ENCODE measurements around the gene LONP1. TPM values are rescaled to one million over a fixed set of nuclear protein-coding genes. Genes with fewer than 3 reads are reported as not detected.
A peak's percentile ranks its signal among the peaks of the same experiment; 100 is the strongest.

The LONP1 gene
- total RNA-seq, 1 experiment from 2014 or later = 180 TPM

DNA sequence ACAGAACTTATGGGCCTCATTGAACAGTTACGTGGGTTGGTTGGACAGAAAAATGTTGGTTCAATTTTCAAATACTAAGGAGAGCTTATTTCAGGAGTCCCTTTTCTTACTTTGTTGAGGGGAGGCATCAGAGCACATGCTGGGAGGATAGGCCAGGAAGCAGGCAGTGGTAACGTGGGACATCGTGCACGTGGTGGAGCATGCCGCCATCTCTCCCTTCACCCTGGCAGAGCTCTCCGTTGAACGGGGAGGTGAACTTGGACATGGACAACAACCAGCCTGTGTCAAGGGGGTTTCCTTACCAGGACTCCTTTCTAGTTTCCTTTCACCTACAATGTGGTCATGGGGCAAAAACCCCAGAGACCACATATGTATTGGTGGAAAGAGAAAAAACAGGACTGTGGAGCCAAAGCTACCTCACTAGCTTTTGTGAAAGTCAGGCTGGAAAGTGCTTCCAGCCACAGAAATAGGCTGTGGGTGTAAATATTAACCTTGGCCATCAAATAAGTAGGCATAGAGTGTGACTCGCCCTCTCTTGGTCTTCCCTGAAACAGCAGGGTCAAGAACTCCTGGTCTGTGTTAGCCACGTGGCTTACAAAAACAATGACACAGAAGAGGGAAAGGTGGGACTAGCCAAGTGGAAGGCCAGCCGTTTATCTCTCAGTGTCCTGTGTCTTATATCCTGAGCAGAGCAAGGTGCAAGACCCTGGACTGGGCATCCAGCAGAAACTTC lies 54.0 kb downstream of the LONP1 start:
- ChIA-PET POLR2A (no interaction called here), RAD21 (ENCODE audit: low non-redundant PET in 1 of 2, low total read pairs in 2 of 2, uncharacterized antibody in 2 of 2, unreplicated experiment in 2 of 2) (no interaction called here), CTCF (no interaction called here)
- peak; percentile 80 for ATAC-seq
- H3K9me2 ChIP-seq (ENCODE audit: insufficient read depth) = no peaks in the 10 kb centered on the region
- no peak for DNase-seq (ENCODE audit: low read depth, low spot score)
- H3K27ac ChIP-seq (ENCODE audit: low read depth, low read length) = no peak overlapping the region
- H3K4me3 ChIP-seq (replicated peaks in 1 of 2; ENCODE audit: low read depth in 1 of 2, low read length in 2 of 2) = no peak overlapping the region
- no peak overlapping the region for H2AFZ ChIP-seq (ENCODE audit: low read depth, low read length, poor library complexity, severe bottlenecking)
- TF ChIP-seq CEBPB (IDR thresholded peaks at IDR 0.05; ENCODE audit: low read depth) = no peak
- TF ChIP-seq RAD21 (IDR thresholded peaks at IDR 0.05; ENCODE audit: low read depth) = 0 out of 2 replicates have a peak, but pooled peaks have one; percentile 3
- TF ChIP-seq, protein P1, sequence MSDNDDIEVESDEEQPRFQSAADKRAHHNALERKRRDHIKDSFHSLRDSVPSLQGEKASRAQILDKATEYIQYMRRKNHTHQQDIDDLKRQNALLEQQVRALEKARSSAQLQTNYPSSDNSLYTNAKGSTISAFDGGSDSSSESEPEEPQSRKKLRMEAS (IDR thresholded peaks at IDR 0.05) = peak; percentile 53
- TF ChIP-seq CTCF (IDR thresholded peaks at IDR 0.05 in 2 of 3, conservative IDR thresholded peaks at IDR 0.05 in 1 of 3; ENCODE audit: borderline replicate concordance in 1 of 3, insufficient read depth in 1 of 3, low read depth in 2 of 3, low read length in 2 of 3) = peak in 2 of 3 experiments; percentile 9 to 17; a peak in 1 of 6 replicates
- no peaks in the 10 kb centered on the region; a peak in 2 of 4 replicates for H3K4me1 ChIP-seq (ENCODE audit: control insufficient read depth in 1 of 2, insufficient read depth in 2 of 2, low read length in 2 of 2)
- H3K9ac ChIP-seq (ENCODE audit: low read length) = no peak overlapping the region
- H3K9me3 ChIP-seq (ENCODE audit: control insufficient read depth in 1 of 2, insufficient read depth in 1 of 2, low read depth in 1 of 2, low read length in 2 of 2) = no peaks in the 10 kb centered on the region
- H4K20me1 ChIP-seq (ENCODE audit: insufficient read depth) = no peaks in the 10 kb centered on the region
- peaks cover 10% of the 10 kb centered on the region; the same call in 1 of the 2 replicates for H3K79me2 ChIP-seq (ENCODE audit: insufficient read depth, low read length)
- H3K4me2 ChIP-seq (ENCODE audit: low read length) = no peak overlapping the region
- no peaks in the 10 kb centered on the region for H3K27me3 ChIP-seq (ENCODE audit: insufficient read depth, low read length)
- BruUV-seq (replicated peaks) = no TSS peak
- H3K36me3 ChIP-seq (ENCODE audit: control insufficient read depth in 1 of 2, insufficient read depth in 2 of 2, low read length in 2 of 2) = peaks cover 44 to 66% of the 10 kb centered on the region in 2 experiments; a peak in 3 of 4 replicates
- intact Hi-C loops (cut with micrococcal nuclease) = no loop called here

GRCh38 chr19:5664515-5664914 lies 55.4 kb downstream of the LONP1 start:
- POLR2A ChIA-PET = no interaction called here

More at GRCh38 chr19:5664515-5664914, 55.4 kb downstream of the LONP1 start:
- H3K79me2 ChIP-seq (ENCODE audit: insufficient read depth, low read length) = peaks cover 22% of the 10 kb centered on the region
- H4K20me1 ChIP-seq (ENCODE audit: insufficient read depth) = no peaks in the 10 kb centered on the region
- no peaks in the 10 kb centered on the region for H3K9me3 ChIP-seq (ENCODE audit: control insufficient read depth in 1 of 2, insufficient read depth in 1 of 2, low read depth in 1 of 2, low read length in 2 of 2)
- no peaks in the 10 kb centered on the region for H3K9me2 ChIP-seq (ENCODE audit: insufficient read depth)
- BruUV-seq (replicated peaks) = no TSS peak
- ATAC-seq (no peak), DNase-seq (ENCODE audit: low read depth, low spot score) (no peak)
- no peaks in the 10 kb centered on the region for H3K27me3 ChIP-seq (ENCODE audit: insufficient read depth, low read length)
- H2AFZ ChIP-seq (ENCODE audit: low read depth, low read length, poor library complexity, severe bottlenecking) = no peak overlapping the region
- RAD21 ChIA-PET (ENCODE audit: low non-redundant PET in 1 of 2, low total read pairs in 2 of 2, uncharacterized antibody in 2 of 2, unreplicated experiment in 2 of 2) = no interaction called here
- H3K27ac ChIP-seq (ENCODE audit: low read depth, low read length) = no peak overlapping the region
- intact Hi-C loops (cut with micrococcal nuclease) = no loop called here
- peaks cover 57 to 76% of the 10 kb centered on the region in 2 experiments; a peak in 3 of 4 replicates for H3K36me3 ChIP-seq (ENCODE audit: control insufficient read depth in 1 of 2, insufficient read depth in 2 of 2, low read length in 2 of 2)
- TF ChIP-seq ZBTB33 (IDR thresholded peaks at IDR 0.05; ENCODE audit: extremely low read depth, insufficient replicate concordance, low read length) = no peak
- TF ChIP-seq SP1 (IDR thresholded peaks at IDR 0.05; ENCODE audit: low read depth) = no peak
- H3K4me3 ChIP-seq (replicated peaks in 1 of 2; ENCODE audit: low read depth in 1 of 2, low read length in 2 of 2) = no peak overlapping the region
- no peak overlapping the region for H3K4me2 ChIP-seq (ENCODE audit: low read length)
- CTCF ChIA-PET = interaction anchor here (0.8 kb wide), 1 partner anchor 22 kb away, joined by 3 read pairs; no protein-coding TSS in a partner anchor
- H3K9ac ChIP-seq (ENCODE audit: low read length) = no peak overlapping the region
- H3K4me1 ChIP-seq (ENCODE audit: control insufficient read depth in 1 of 2, insufficient read depth in 2 of 2, low read length in 2 of 2) = no peaks in the 10 kb centered on the region; a peak in 2 of 4 replicates
